Measurements from ENCODE around the gene MT1HL1. TPM values are rescaled to one million over a fixed set of nuclear protein-coding genes. Genes with fewer than 3 reads are reported as not detected.
"Not testable (repeated sequence)": the region's sequence is repeated elsewhere in the genome, so short reads cannot be mapped to it uniquely, and the experiment has no call there.

The MT1HL1 gene
- total and polyA plus RNA-seq, 7 donors, result not detected

- ATAC-seq (no peak), DNase-seq (no peak)
- Histone ChIP-seq H3K27me3 (ENCODE audit: insufficient read depth in 3 of 3, low read length in 2 of 3) (no peaks in the 10 kb centered on the region), H3K4me1 (no peaks in the 10 kb centered on the region), H3K36me3 (ENCODE audit: insufficient read depth in 1 of 2, low read depth in 1 of 2) (no peaks in the 10 kb centered on the region), H3K27ac (no peak overlapping the region), H3K4me3 (no peak overlapping the region), H3K9me3 (no peaks in the 10 kb centered on the region)
- 78 to 84% (median 82%) methylated on average over 6 of the region's 6 CpGs for WGBS, 3 donors
- no peak for TF ChIP-seq CTCF (IDR thresholded peaks at IDR 0.05)
- intact Hi-C loops (cut with DNase I), result no loop called here
Observed at GRCh38 chr1:236980673-236981072, 23.6 kb downstream of the MT1HL1 start.

- DNase-seq, result no peak
- H3K36me3 ChIP-seq (ENCODE audit: insufficient read depth in 1 of 2, low read depth in 1 of 2), result no peaks in the 10 kb centered on the region
- no peaks in the 10 kb centered on the region for H3K9me3 ChIP-seq
- WGBS, 3 donors, result 56 to 64% (median 59%) methylated on average over 13 of the region's 13 CpGs
- ATAC-seq, result no peak
- H3K4me3 ChIP-seq, result no peak overlapping the region
- H3K27me3 ChIP-seq (ENCODE audit: insufficient read depth in 3 of 3, low read length in 2 of 3), result no peaks in the 10 kb centered on the region
- no peak for TF ChIP-seq CTCF (IDR thresholded peaks at IDR 0.05)
- intact Hi-C loops (cut with DNase I), result no loop called here
- no peak overlapping the region for H3K27ac ChIP-seq
- no peaks in the 10 kb centered on the region for H3K4me1 ChIP-seq
Observed at GRCh38 chr1:236979149-236979900, 24.9 kb downstream of the MT1HL1 start.

- intact Hi-C loops (cut with DNase I), result no loop called here
- DNase-seq (no peak), ATAC-seq (no peak)
- no peaks in the 10 kb centered on the region for H3K9me3 ChIP-seq
- no peaks in the 10 kb centered on the region for H3K36me3 ChIP-seq (ENCODE audit: insufficient read depth in 1 of 2, low read depth in 1 of 2)
- no peak for TF ChIP-seq CTCF (IDR thresholded peaks at IDR 0.05)
- no peaks in the 10 kb centered on the region for H3K27me3 ChIP-seq (ENCODE audit: insufficient read depth in 3 of 3, low read length in 2 of 3)
- WGBS, 3 donors, result 51 to 63% (median 55%) methylated on average over 14 of the region's 14 CpGs
- H3K27ac ChIP-seq, result no peak overlapping the region
- no peaks in the 10 kb centered on the region for H3K4me1 ChIP-seq
- H3K4me3 ChIP-seq, result no peak overlapping the region
Observed at GRCh38 chr1:236978740-236979139, 25.5 kb downstream of the MT1HL1 start.

- intact Hi-C loops (cut with DNase I), result no loop called here
- H3K9me3 ChIP-seq, result no peaks in the 10 kb centered on the region
- no peak for DNase-seq
- no peaks in the 10 kb centered on the region for H3K36me3 ChIP-seq (ENCODE audit: insufficient read depth in 1 of 2, low read depth in 1 of 2)
- H3K4me1 ChIP-seq, result no peaks in the 10 kb centered on the region
- no peak overlapping the region for H3K4me3 ChIP-seq
- no peaks in the 10 kb centered on the region for H3K27me3 ChIP-seq (ENCODE audit: insufficient read depth in 3 of 3, low read length in 2 of 3)
- no peak overlapping the region for H3K27ac ChIP-seq
- TF ChIP-seq CTCF (IDR thresholded peaks at IDR 0.05), result no peak
- no peak for ATAC-seq
- WGBS, 3 donors, result 86 to 90% (median 86%) methylated on average over 6 of the region's 6 CpGs
Observed at GRCh38 chr1:236975461-236975860, 28.8 kb downstream of the MT1HL1 start.

GRCh38 chr1:236974025-236974424 is 30.2 kb downstream of the MT1HL1 start:
- H3K4me1 ChIP-seq; H3K27me3 ChIP-seq (ENCODE audit: insufficient read depth in 3 of 3, low read length in 2 of 3); H3K4me3 ChIP-seq; DNase-seq; H3K27ac ChIP-seq; intact Hi-C loops (cut with DNase I); H3K36me3 ChIP-seq (ENCODE audit: insufficient read depth in 1 of 2, low read depth in 1 of 2); ATAC-seq; H3K9me3 ChIP-seq: not testable (repeated sequence)
- WGBS, 3 donors, result 81 to 87% (median 84%) methylated on average over 5 of the region's 5 CpGs
